Stimulated activated CD4-positive, alpha-beta T cell treated with anti-CD3 and anti-CD28 coated beads, Interleukin-2, amount 100 ng/mL, for 24 hours (primary cell): ENCODE data around the gene IQSEC1.
A peak's percentile ranks its signal among the peaks of the same experiment; 100 is the strongest.

Source experiments
- DNase-seq, 2 donors: peaks; one replicate each; pipeline ENCODE4 v3.0.0-alpha.2; 2020

IQSEC1 gene

GRCh38 chr3:13046569-13047274, 26.5 kb downstream of the IQSEC1 start:
- no peak for DNase-seq

- DNase-seq = no peak
These were observed 27.2 kb downstream of the IQSEC1 start for GRCh38 chr3:13045904-13046568.

- DNase-seq = no peak
These were observed 27.9 kb downstream of the IQSEC1 start for GRCh38 chr3:13045241-13045903.

- no peak for DNase-seq
These were observed 28.6 kb downstream of the IQSEC1 start for GRCh38 chr3:13044496-13045240.

GRCh38 chr3:13043656-13044055, 29.6 kb downstream of the IQSEC1 start:
- no peak for DNase-seq

- no peak for DNase-seq
These were observed 30.4 kb downstream of the IQSEC1 start for GRCh38 chr3:13042715-13043271.

GRCh38 chr3:13042127-13042701, 31.0 kb downstream of the IQSEC1 start:
- no peak for DNase-seq

- no peak for DNase-seq
These were observed 32.0 kb downstream of the IQSEC1 start for GRCh38 chr3:13041113-13041776.

- peak; percentile 30 to 36 for DNase-seq
These were observed 32.7 kb downstream of the IQSEC1 start for GRCh38 chr3:13040361-13041074.

GRCh38 chr3:13039213-13039896, 33.9 kb downstream of the IQSEC1 start:
- DNase-seq = no peak

GRCh38 chr3:13037458-13038117, 35.6 kb downstream of the IQSEC1 start:
- no peak for DNase-seq

GRCh38 chr3:13034861-13035260, 38.4 kb downstream of the IQSEC1 start:
- no peak for DNase-seq

GRCh38 chr3:13034109-13034800, 39.0 kb downstream of the IQSEC1 start:
- no peak for DNase-seq

- DNase-seq = no peak
These were observed 41.0 kb downstream of the IQSEC1 start for GRCh38 chr3:13032206-13032605.

GRCh38 chr3:13031621-13032020, 41.6 kb downstream of the IQSEC1 start:
- DNase-seq = no peak

GRCh38 chr3:13030684-13031083, 42.5 kb downstream of the IQSEC1 start:
- no peak for DNase-seq

GRCh38 chr3:13028010-13028821, 45.0 kb downstream of the IQSEC1 start:
- DNase-seq = no peak

- DNase-seq = no peak
These were observed 46.1 kb downstream of the IQSEC1 start for GRCh38 chr3:13027154-13027553.

GRCh38 chr3:13026534-13026933, 46.7 kb downstream of the IQSEC1 start:
- DNase-seq = no peak
